Astrocyte of the cerebellum (primary cell): ENCODE data around the gene GAS2.

Experiments used
- DNase-seq: peaks from one replicate; pipeline ENCODE4 v3.0.0-alpha.2; 2011; ENCODE audit warnings: low read depth
- H3K4me3 ChIP-seq: 2 replicates; pipeline ENCODE4 v1.5.1; 2011; ENCODE audit warnings: mild to moderate bottlenecking, low read depth, low read length, moderate library complexity
- in situ Hi-C: cut with HindIII; loops from 2 replicates; pipeline ENCODE4 v1.10.0; 2017; ENCODE audit warnings: low sequenced_read_pairs
- TF ChIP-seq, protein P1 (sequence below): IDR thresholded peaks from 2 replicates; pipeline ENCODE4 v1.5.1; 2012; ENCODE audit warnings: low read length, low read depth, moderate library complexity, mild to moderate bottlenecking; ENCODE audit errors: missing control alignments

GAS2 gene

DNA sequence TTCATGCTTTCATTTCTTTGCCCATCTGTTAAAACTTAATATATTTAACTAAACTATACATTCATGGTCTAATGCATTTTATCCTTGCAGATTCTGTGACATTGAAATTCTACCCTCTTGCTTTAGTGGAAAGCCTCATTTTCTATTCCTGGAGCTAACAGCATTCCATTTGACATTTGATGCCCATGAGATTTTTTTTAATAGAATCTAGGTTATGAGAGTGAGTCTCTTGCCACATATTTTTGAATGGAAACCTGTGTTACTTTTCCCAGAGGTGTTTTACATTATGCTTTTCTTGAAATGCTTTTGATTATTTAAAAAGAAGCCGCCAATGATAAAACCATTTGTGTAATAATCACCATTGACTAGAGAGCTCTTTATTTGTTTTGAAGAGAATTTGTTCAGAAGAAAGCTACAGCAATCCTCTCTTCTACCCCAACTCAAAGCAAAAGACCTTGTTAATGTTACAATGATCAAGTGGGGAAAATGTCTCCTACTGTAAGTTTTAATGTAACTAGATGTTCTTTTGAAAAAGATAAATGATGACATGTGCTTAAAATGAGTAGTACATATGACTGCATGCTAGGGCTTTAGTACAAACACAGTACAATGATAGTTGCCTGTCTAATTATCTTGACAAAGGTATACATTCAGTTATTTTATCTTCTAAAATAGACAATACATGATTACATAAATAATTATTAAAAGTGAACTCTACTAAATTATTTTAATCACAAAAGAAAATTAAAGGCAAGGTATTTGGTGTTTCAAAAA lies 67.3 kb downstream of the GAS2 start:
- in situ Hi-C loops: no loop called here
- TF ChIP-seq, protein P1, sequence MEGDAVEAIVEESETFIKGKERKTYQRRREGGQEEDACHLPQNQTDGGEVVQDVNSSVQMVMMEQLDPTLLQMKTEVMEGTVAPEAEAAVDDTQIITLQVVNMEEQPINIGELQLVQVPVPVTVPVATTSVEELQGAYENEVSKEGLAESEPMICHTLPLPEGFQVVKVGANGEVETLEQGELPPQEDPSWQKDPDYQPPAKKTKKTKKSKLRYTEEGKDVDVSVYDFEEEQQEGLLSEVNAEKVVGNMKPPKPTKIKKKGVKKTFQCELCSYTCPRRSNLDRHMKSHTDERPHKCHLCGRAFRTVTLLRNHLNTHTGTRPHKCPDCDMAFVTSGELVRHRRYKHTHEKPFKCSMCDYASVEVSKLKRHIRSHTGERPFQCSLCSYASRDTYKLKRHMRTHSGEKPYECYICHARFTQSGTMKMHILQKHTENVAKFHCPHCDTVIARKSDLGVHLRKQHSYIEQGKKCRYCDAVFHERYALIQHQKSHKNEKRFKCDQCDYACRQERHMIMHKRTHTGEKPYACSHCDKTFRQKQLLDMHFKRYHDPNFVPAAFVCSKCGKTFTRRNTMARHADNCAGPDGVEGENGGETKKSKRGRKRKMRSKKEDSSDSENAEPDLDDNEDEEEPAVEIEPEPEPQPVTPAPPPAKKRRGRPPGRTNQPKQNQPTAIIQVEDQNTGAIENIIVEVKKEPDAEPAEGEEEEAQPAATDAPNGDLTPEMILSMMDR: no peak

DNA sequence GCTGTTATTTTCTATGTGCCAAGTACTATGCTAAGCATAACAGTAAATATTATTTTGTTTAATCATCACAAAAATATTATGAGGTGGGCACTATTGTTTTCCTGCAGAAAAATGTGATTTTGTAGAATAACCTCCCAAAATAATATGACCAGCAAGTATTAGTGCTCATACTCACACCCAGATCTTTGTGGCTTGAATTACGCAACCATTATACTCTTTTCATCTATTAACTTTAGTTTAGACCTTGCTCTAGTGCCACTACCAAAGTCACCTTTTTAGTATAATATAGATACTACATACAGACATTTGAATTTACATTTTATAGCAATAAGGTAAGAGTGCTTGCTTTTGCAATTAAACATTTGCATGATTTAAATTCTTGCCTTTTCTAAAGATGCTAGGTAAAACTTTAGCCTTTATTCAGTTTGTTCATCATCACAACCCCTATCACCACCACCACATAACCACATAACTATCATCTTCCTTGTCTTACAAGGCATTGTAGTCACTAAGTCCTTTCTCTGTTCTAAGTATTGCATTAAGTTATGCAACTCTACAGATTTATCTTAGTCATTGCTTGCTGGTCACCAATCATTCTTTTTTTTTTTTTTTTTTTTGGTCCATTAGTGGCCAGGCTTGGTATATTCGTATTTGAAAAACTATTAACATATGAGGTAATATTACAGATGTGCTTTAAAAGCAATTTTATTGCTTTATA lies 68.4 kb downstream of the GAS2 start:
- H3K4me3 ChIP-seq: no peak overlapping the region
- TF ChIP-seq, protein P1: no peak
- DNase-seq: no peak
- in situ Hi-C loops: no loop called here

More for the DNA sequence above, 67.3 kb downstream of the GAS2 start:
- H3K4me3 ChIP-seq: no peak overlapping the region
- DNase-seq: no peak

DNA sequence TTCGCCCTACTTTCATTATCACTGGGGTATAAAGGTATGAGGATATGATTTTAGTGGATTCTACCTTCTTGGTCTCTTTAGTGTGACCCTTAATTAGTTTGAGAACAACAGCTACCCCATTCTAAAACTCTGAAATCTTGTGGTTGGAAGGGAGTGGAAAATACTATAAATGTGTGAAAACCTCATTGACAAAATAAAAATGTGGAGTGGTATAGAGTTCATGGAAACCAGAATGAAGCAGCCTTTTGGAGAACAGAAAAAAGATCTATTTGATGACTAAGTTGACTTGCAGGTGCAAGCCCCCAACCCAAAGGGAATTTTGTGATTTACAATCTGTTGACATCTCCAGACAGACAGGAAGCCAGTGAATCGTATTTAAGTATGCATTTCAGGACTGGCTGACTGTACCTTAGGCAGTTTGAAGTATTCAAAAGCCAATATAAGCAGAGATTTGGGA lies 75.8 kb downstream of the GAS2 start:
- DNase-seq: no peak
- TF ChIP-seq, protein P1: no peak

GRCh38 chr11:22749536-22749935 lies 83.1 kb downstream of the GAS2 start:
- TF ChIP-seq, protein P1: no peak
- H3K4me3 ChIP-seq: no peak overlapping the region
- in situ Hi-C loops: no loop called here
- DNase-seq: no peak

More for the DNA sequence above, 75.8 kb downstream of the GAS2 start:
- in situ Hi-C loops: no loop called here
- H3K4me3 ChIP-seq: no peak overlapping the region

- DNase-seq: no peak
- no peak overlapping the region for H3K4me3 ChIP-seq
- TF ChIP-seq, protein P1: no peak
- in situ Hi-C loops: no loop called here
Observed at GRCh38 chr11:22752908-22753310, 86.5 kb downstream of the GAS2 start.

GRCh38 chr11:22753416-22753815 lies 87.0 kb downstream of the GAS2 start:
- DNase-seq: no peak
- TF ChIP-seq, protein P1: no peak
- no peak overlapping the region for H3K4me3 ChIP-seq
- in situ Hi-C loops: no loop called here
